Spleen (tissue), 7 donors: ENCODE results near the gene LRRK1.

Source experiments
- CTCF ChIP-seq, 11 experiments: fragments of 200-600 bp in 7 of 11; fragments of 450-650 bp in 4 of 11; sonication (generic) in 4 of 11; IDR thresholded peaks in 8 of 11; conservative IDR thresholded peaks in 3 of 11; 1 replicate in 7 of 11; 2 replicates in 4 of 11; pipeline versions ENCODE4 v1.4.0 to v1.8.0; 2016 to 2021; ENCODE audit warnings: antibody characterized with exemption in 11 of 11, inconsistent platforms in 4 of 11, mild to moderate bottlenecking in 1 of 11
- POLR2A ChIP-seq, 3 donors: fragments of 450-650 bp; IDR thresholded peaks; one replicate each; pipeline ENCODE4 v1.5.1; 2017; ENCODE audit warnings: antibody characterized with exemption in 3 of 3, mild to moderate bottlenecking in 1 of 3
- donor health status: DM: no; HTN: no; CAD: no; lungs with moderate emphysema.
- donor health status: DM: no; HTN: no; CAD: no.
- donor health status: DM: no; HTN: no; CAD: no.

DNA sequence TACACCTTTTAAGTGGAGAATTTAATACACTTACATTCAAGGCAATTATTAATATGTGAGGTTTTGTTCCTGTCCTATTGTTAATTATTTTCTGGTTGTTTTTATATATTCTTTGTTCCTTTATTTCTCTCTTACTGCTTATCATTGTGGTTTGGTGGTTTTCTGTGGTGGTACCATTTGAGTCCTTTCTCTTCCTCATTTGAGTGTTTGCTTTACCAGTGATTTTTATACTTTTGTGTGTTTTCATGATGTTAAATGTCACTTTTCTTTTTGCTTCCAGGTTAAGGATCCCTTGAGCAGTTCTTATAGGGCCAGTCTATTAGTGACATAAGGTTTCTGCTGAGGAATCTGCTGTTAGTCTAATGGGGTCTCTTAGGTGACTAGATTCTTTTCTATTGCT, 116.5 kb downstream of the LRRK1 start:
- TF ChIP-seq CTCF (IDR thresholded peaks at IDR 0.05 in 8 of 11, conservative IDR thresholded peaks at IDR 0.05 in 3 of 11) (no peak), POLR2A (IDR thresholded peaks at IDR 0.05) (no peak)
